ENCODE results near the gene DENND6B.

- TF ChIP-seq CTCF (conservative IDR thresholded peaks at IDR 0.05), result no peak
- TF ChIP-seq EZH2 (IDR thresholded peaks at IDR 0.05; ENCODE audit: low read depth), result no peak
Observed at GRCh38 chr22:50376085-50376651, 49.4 kb upstream of the DENND6B start.
